ENCODE data around the gene UBE2O. TPM values are rescaled to one million over a fixed set of nuclear protein-coding genes. Genes with fewer than 3 reads are reported as not detected.

UBE2O gene
- total RNA-seq, 1 experiment from 2014 or later: 52.6 TPM

GRCh38 chr17:76471498-76472257, 18.7 kb upstream of the UBE2O start:
- Histone ChIP-seq H4K20me1 (ENCODE audit: control insufficient read depth, insufficient read depth, insufficient read length) (no peaks in the 10 kb centered on the region), H2AK5ac (ENCODE audit: insufficient read length, low read length) (no peak overlapping the region), H3K9me3 (ENCODE audit: control insufficient read depth, low read depth, low read length) (no peaks in the 10 kb centered on the region), H3K23ac (ENCODE audit: insufficient read length, low read depth, low read length) (no peak overlapping the region), H3K14ac (ENCODE audit: insufficient read depth, low read length) (no peak overlapping the region), H4K91ac (ENCODE audit: insufficient read length, low read depth, low read length) (no peak overlapping the region), H2BK5ac (ENCODE audit: insufficient read length, low read length) (no peak overlapping the region), H3K27ac (ENCODE audit: insufficient read length, low read depth, low read length) (no peak overlapping the region), H3K4me1 (ENCODE audit: insufficient read depth, low read length) (no peaks in the 10 kb centered on the region), H3T11ph (ENCODE audit: low read length) (no peak overlapping the region), H3K4me2 (ENCODE audit: insufficient read depth, insufficient read length, low read length) (no peak overlapping the region), H2BK120ac (ENCODE audit: low read depth, low read length, poor library complexity, severe bottlenecking) (no peak overlapping the region), H3K27me3 (ENCODE audit: insufficient read depth, low read length) (no peaks in the 10 kb centered on the region), H2BK12ac (ENCODE audit: insufficient read length, low read depth, low read length) (no peak overlapping the region), H2AFZ (ENCODE audit: low read length) (no peak overlapping the region), H3K23me2 (ENCODE audit: insufficient read length, low read depth, low read length, poor library complexity, severe bottlenecking) (no peaks in the 10 kb centered on the region), H2BK15ac (ENCODE audit: low read depth, low read length) (no peak overlapping the region), H3K56ac (ENCODE audit: insufficient read length, low read depth, low read length) (no peak overlapping the region), H4K5ac (ENCODE audit: insufficient read length, low read depth, low read length) (no peak overlapping the region), H3K79me1 (ENCODE audit: insufficient read depth, low read depth, low read length, poor library complexity, severe bottlenecking) (no peaks in the 10 kb centered on the region), H3K18ac (ENCODE audit: insufficient read length, low read depth, low read length) (no peak overlapping the region), H3K4ac (ENCODE audit: low read depth, low read length) (no peak overlapping the region), H4K8ac (replicated peaks; ENCODE audit: insufficient read length, low read depth, low read length) (no peak overlapping the region), H3K79me2 (ENCODE audit: insufficient read depth, low read length) (no peaks in the 10 kb centered on the region), H2BK20ac (ENCODE audit: low read depth, low read length, poor library complexity, severe bottlenecking) (no peak overlapping the region), H3K9ac (ENCODE audit: extremely low read depth, insufficient read length, low read length) (no peak overlapping the region)
- Mint-ChIP-seq H3K9me3 (no peaks in the 10 kb centered on the region; a peak in 1 of 5 replicates), H3K4me1 (peaks cover 0 to 9% of the 10 kb centered on the region in 2 experiments; a peak in 2 of 4 replicates), H3K4me3 (no peak overlapping the region), H3K36me3 (ENCODE audit: insufficient read depth in 1 of 3, low read depth in 3 of 3) (peaks cover 4 to 27% (median 5%) of the 10 kb centered on the region in 3 experiments; a peak in 5 of 7 replicates), H3K27me3 (ENCODE audit: low read depth) (no peaks in the 10 kb centered on the region), H3K27ac (peak overlapping the region in 1 of 3 experiments; percentile 70; a peak in 2 of 7 replicates)
- no peak for DNase-seq
- no CpG with 5 or more reads among the region's 35 CpGs for WGBS (ENCODE audit: extremely low coverage, insufficient read length, low lambda C conversion rate)
- no peak for TF ChIP-seq CTCF (conservative IDR thresholded peaks at IDR 0.05)
